Transverse colon (tissue), 3 donors: Measurements from ENCODE around the gene PTPRN2.

Experiments
- POLR2A ChIP-seq: fragments of 450-650 bp; IDR thresholded peaks from one replicate; pipeline ENCODE4 v1.6.1; 2016; ENCODE audit warnings: antibody characterized with exemption, mild to moderate bottlenecking, moderate library complexity
- TF ChIP-seq, protein P1 (sequence below), 5 experiments: fragments of 200-600 bp in 3 of 5; fragments of 450-650 bp in 2 of 5; sonication (generic) in 3 of 5; IDR thresholded peaks; 1 replicate in 2 of 5; 2 replicates in 3 of 5; pipeline ENCODE4 v1.5.1; 2016 to 2017; ENCODE audit warnings: antibody characterized with exemption in 5 of 5, inconsistent platforms in 3 of 5, mild to moderate bottlenecking in 2 of 5, moderate library complexity in 1 of 5

- TF ChIP-seq POLR2A, result no peak
- TF ChIP-seq, protein P1, sequence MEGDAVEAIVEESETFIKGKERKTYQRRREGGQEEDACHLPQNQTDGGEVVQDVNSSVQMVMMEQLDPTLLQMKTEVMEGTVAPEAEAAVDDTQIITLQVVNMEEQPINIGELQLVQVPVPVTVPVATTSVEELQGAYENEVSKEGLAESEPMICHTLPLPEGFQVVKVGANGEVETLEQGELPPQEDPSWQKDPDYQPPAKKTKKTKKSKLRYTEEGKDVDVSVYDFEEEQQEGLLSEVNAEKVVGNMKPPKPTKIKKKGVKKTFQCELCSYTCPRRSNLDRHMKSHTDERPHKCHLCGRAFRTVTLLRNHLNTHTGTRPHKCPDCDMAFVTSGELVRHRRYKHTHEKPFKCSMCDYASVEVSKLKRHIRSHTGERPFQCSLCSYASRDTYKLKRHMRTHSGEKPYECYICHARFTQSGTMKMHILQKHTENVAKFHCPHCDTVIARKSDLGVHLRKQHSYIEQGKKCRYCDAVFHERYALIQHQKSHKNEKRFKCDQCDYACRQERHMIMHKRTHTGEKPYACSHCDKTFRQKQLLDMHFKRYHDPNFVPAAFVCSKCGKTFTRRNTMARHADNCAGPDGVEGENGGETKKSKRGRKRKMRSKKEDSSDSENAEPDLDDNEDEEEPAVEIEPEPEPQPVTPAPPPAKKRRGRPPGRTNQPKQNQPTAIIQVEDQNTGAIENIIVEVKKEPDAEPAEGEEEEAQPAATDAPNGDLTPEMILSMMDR (IDR thresholded peaks at IDR 0.05), result no peak
Observed at GRCh38 chr7:157496416-157497275, 1091.0 kb downstream of the PTPRN2 start.
